Measurements from ENCODE around the gene HS3ST3A1. TPM values are rescaled to one million over a fixed set of nuclear protein-coding genes. Genes with fewer than 3 reads are reported as not detected.
A peak's percentile ranks its signal among the peaks of the same experiment; 100 is the strongest.
"Not testable (repeated sequence)": the region's sequence is repeated elsewhere in the genome, so short reads cannot be mapped to it uniquely, and the experiment has no call there.

HS3ST3A1 gene
- polyA plus RNA-seq, 1 donor, result 1.0 TPM

- DNase-seq (ENCODE audit: low read depth), result no peak
Observed at GRCh38 chr17:13538841-13539411, 62.8 kb downstream of the HS3ST3A1 start.

GRCh38 chr17:13537871-13538643, 63.7 kb downstream of the HS3ST3A1 start:
- no peak for DNase-seq (ENCODE audit: low read depth)

- DNase-seq (ENCODE audit: low read depth), result no peak
Observed at GRCh38 chr17:13537167-13537731, 64.5 kb downstream of the HS3ST3A1 start.

GRCh38 chr17:13534946-13535345, 66.8 kb downstream of the HS3ST3A1 start:
- no peak for DNase-seq (ENCODE audit: low read depth)

- DNase-seq (ENCODE audit: low read depth), result no peak
Observed at GRCh38 chr17:13531721-13532120, 70.0 kb downstream of the HS3ST3A1 start.

GRCh38 chr17:13525876-13526275, 75.9 kb downstream of the HS3ST3A1 start:
- DNase-seq (ENCODE audit: low read depth), result no peak

GRCh38 chr17:13523164-13523563, 78.6 kb downstream of the HS3ST3A1 start:
- DNase-seq (ENCODE audit: low read depth), result no peak

- no peak for DNase-seq (ENCODE audit: low read depth)
Observed at GRCh38 chr17:13522749-13523148, 79.0 kb downstream of the HS3ST3A1 start.

- DNase-seq (ENCODE audit: low read depth), result no peak
Observed at GRCh38 chr17:13521784-13522183, 79.9 kb downstream of the HS3ST3A1 start.

GRCh38 chr17:13520899-13521572, 80.7 kb downstream of the HS3ST3A1 start:
- no peak for DNase-seq (ENCODE audit: low read depth)

- no peak for DNase-seq (ENCODE audit: low read depth)
Observed at GRCh38 chr17:13518261-13519000, 83.3 kb downstream of the HS3ST3A1 start.

- DNase-seq (ENCODE audit: low read depth), result peak; percentile 44
Observed at GRCh38 chr17:13513039-13513405, 88.7 kb downstream of the HS3ST3A1 start.

GRCh38 chr17:13510062-13510461, 91.7 kb downstream of the HS3ST3A1 start:
- DNase-seq (ENCODE audit: low read depth), result peak; percentile 22

GRCh38 chr17:13509527-13509926, 92.2 kb downstream of the HS3ST3A1 start:
- DNase-seq (ENCODE audit: low read depth), result no peak

GRCh38 chr17:13508896-13509295, 92.8 kb downstream of the HS3ST3A1 start:
- DNase-seq (ENCODE audit: low read depth), result no peak

- DNase-seq (ENCODE audit: low read depth), result no peak
Observed at GRCh38 chr17:13503526-13503925, 98.2 kb downstream of the HS3ST3A1 start.

GRCh38 chr17:13502263-13502662, 99.5 kb downstream of the HS3ST3A1 start:
- DNase-seq (ENCODE audit: low read depth), result no peak

GRCh38 chr17:13500947-13501346, 100.8 kb downstream of the HS3ST3A1 start:
- DNase-seq (ENCODE audit: low read depth), result no peak

- no peak for DNase-seq (ENCODE audit: low read depth)
Observed at GRCh38 chr17:13498184-13498583, 103.5 kb downstream of the HS3ST3A1 start.

GRCh38 chr17:13496553-13497056, 105.1 kb downstream of the HS3ST3A1 start:
- not testable (repeated sequence) for DNase-seq (ENCODE audit: low read depth)

- DNase-seq (ENCODE audit: low read depth), result no peak
Observed at GRCh38 chr17:13495423-13495822, 106.3 kb downstream of the HS3ST3A1 start.

GRCh38 chr17:13492737-13493122, 109.0 kb downstream of the HS3ST3A1 start:
- DNase-seq (ENCODE audit: low read depth), result no peak

Measured in forelimb muscle (tissue), 1 donor.